Left kidney (tissue), 1 donor: Measurements from ENCODE around the gene IL20RA. TPM values are rescaled to one million over a fixed set of nuclear protein-coding genes. Genes with fewer than 3 reads are reported as not detected.

Experiments used
- polyA plus RNA-seq: library from polyadenylated mRNA; unstranded; fragments of 120-200 nt; gene quantifications from one replicate; pipeline ENCODE4 v1.2.1, GENCODE V29; 2013; ENCODE audit not compliant: insufficient read length

The IL20RA gene
- polyA plus RNA-seq, 1 donor: 2.1 TPM

Other genes with a start within 250 kb of the IL20RA start
- 12.0 TPM for gene PEX7, start 222.4 kb downstream of the IL20RA start, polyA plus RNA-seq
- gene SLC35D3, start 122.7 kb downstream of the IL20RA start, polyA plus RNA-seq: not detected
- not detected for gene IL22RA2, start 128.7 kb upstream of the IL20RA start, polyA plus RNA-seq
- 66.3 TPM for gene IFNGR1, start 174.4 kb upstream of the IL20RA start, polyA plus RNA-seq